GM19193 (cell line): ENCODE results near the gene IL10RA.

Experiments used
- POLR2A ChIP-seq: IDR thresholded peaks from 4 replicates; pipeline ENCODE4 v1.6.1; 2011; ENCODE audit not compliant: insufficient read depth, insufficient read length; ENCODE audit errors: extremely low read depth

Gene IL10RA

DNA sequence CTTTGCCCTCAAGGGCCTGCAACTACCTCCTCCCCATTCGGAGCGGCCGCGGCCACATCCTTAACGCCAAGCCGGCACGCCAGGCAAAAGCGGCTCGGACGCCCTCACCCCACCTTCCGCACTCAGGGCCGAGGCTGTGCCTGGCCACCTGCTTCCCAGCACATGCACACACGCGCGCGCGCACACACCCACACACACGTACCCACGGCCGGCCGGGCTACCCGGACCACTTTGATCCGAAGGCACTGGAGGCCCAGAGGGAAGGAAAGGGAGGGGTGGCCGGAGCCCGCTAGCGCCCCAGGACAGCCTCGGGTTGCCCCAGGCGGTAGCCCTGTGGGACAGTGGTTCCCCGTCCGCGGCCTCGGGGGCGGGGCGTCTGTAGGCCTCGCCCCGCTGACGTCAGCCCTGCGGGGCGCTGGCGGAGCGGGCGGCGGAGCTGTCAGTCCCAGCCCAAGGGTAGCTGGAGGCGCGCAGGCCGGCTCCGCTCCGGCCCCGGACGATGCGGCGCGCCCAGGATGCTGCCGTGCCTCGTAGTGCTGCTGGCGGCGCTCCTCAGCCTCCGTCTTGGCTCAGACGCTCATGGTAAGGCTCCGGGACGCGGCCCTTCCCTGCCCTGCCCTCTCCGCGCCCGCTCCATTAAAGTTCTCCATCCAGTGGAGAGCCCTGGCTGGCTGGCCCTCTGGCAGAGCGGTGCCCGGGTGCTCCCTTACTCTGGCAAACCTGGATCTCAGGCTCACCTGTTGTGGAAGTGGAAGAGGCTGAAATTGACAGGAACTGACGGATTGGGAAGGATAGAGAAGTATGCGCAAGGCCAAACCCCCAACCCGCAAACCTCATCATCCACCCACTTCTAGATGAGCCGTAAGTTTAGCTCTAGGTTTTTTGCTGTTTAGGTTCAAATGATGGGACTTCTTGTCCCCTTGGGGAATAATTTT is at the start of gene IL10RA:
Gene IL10RA, plus strand, starts transcription at position 442 of the 935 bp plus-strand sequence. Its CDS starts 74 bp downstream, at position 516.
- peak; percentile 97 for TF ChIP-seq POLR2A

DNA sequence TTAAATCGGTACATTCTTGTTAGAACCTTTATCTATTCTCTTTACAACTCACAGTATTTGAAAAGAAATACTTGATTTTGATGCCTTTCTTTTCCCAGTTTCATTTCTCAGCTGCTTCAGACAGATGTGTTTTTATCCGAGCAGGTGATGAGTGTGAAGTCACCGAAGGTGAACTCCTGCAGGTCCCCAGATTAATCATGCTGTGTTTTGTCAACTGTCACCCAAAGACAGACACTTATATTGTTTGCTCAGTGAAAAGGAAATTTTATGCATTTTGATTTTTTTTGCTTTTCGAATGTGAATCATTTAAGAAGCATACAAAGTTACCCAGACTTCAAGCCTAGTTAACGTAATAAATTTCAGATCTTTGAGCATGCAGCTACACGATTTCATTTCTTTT is 49.2 kb upstream of the IL10RA start:
- no peak for TF ChIP-seq POLR2A

DNA sequence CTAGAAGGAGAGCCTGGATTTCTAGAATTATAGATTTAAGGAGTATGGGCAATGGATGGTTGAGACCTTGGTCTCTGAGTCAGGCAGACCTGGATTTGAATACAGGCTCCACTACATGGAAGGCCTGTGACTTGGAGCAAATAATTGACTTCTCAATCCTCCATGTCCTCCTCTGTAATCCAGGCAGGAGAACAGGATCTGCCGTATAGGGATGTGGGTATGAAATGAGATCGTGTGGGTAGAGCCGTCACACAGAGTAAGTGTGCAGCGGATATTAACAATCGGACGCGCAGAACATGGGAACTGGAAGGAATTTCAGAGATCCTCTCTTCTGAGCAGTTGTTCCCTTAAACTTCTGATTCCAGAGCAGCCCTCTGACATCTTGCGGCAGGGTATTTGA is 45.5 kb upstream of the IL10RA start:
- no peak for TF ChIP-seq POLR2A

DNA sequence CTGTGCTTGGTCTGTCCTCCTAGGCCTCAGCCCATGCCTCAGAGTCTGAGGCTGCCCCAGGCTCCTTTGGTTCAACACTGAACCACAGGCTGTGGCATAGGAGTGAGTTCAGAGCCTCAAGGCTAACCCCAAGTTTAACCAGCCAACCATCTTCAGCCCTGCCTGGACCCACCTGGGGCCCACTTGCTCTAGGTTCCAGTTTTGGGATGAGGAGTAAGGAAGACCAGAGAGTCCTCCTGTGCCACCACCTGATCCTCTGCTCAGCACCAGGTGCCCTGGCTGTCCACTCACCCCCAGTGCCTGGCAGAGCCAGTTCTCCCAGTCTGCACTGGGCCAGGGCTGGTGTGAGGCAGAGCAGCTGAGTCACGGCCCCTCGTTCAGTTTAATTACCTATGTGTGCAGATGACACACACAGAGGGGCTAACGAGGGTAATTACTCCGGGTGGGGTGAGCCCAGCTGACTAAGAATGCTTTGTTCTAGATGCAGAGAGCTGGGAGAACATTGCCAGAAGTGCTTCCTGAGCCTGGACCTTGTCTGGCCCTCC is 45.0 kb upstream of the IL10RA start:
- no peak for TF ChIP-seq POLR2A

DNA sequence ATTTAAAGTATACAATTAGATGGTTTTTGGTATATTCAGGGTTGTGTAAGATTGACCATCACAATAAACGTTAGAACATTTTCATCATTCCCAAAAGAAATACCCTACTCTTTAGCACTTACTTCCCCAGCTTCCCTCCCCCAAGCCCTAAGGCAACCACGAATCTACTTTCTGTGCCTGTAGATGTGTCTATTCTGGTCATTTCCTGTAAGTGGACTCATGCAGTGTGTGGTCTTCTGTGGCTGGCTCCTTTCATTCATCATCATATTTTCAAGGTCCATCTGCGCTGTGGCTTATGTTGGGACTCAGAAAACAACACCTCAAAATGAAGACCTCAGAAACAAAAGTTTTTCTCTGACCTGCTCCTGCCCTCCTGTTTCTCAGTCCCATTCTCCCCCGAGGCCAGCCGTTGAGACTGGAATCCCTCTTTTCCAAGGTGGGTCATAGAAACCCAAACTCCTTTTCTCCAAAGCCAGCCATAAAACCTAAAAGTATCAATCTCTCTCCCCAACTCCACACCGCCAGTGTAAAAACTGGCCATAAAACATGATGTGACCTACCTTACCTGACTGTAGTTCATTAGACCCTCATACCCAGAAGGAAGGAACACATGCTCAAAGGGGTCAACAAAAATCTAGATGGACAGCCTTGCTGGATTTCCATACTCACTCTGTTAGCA is 44.1 kb upstream of the IL10RA start:
- no peak for TF ChIP-seq POLR2A

DNA sequence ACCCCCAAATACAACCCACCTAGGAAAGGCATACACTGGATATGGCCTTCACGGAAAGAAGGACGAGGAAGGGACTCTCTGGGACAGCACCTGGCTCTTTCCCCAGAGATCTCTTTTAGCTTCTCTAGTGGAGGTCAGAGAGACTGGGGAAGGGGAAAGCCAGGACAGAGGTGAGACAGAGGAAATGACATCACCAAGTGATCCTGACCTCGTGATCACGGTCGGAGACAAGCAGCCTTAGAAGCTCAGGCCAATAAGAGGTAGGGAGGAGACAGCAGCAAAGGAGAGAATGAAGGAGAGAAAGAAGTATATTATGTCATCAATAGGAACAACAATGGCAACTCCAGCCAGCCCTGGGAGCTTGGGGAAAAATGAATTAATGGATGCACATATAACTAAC is 41.6 kb upstream of the IL10RA start:
- TF ChIP-seq POLR2A, result no peak

DNA sequence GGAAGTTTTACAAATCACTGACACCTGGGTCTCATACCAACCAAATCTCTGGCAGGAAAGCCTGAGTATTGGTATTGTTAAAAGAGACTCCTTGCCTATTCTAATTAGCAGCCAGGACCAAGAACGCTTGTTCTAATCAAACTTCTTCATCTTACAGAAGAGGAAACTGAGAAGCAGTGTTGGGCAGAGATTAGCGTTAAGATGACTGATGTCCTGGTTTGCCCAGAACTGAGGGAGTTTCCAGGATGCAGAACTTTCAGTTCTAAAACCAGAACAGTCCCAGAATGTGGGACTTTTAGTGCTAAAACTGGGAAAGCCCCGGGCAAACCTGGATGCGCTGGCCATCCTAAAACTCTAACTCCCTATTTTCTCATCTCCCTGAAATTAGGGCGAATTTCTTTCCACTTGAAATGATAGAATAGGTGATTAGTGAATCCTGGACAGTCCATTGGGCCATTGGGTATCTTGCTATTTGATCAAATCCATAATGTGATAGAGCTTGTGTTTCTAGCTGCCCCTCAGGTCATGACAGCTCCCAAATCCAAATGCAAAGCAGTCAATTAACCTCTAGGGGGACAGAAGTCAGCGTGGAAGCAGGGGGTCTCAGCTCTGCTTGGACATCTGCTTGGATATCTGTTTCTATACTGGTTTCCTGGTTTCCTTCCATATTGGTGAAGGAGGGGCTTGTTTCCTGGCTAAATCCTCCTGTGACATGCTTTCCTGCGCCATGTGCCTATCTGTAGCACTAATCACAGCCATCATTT is 41.0 kb upstream of the IL10RA start:
- no peak for TF ChIP-seq POLR2A

DNA sequence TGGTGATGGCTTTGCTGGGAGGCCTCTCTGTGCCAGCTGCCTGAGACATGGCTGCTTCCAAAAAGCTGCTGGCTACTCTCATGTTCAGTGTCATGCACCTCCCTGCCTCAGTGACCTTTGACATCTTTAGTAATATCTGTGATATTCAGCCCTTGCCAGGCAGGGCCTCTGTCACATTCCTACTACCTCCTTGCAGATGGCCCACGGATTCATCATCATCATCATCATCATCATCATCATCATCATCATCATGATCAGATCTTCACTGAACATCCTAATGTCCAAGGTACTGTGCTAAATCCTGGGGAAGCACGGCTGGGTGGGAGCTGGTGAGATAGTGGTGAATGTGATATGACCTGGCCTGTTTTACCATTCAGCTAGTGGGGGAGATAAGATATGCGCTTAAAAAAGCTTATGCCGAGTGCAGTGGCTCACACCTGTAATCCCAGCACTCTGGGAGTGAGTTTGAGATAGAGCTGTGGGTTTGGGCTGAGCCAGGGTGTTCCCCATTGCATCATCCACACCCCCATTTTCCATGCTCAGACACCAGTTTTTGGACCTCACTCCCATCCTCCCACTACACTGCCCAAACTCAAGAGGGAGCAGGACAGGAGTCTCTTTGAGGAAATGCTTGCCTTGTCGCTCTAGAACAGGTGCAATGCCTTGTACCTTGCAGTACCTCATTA is 39.9 kb upstream of the IL10RA start:
- TF ChIP-seq POLR2A, result no peak

DNA sequence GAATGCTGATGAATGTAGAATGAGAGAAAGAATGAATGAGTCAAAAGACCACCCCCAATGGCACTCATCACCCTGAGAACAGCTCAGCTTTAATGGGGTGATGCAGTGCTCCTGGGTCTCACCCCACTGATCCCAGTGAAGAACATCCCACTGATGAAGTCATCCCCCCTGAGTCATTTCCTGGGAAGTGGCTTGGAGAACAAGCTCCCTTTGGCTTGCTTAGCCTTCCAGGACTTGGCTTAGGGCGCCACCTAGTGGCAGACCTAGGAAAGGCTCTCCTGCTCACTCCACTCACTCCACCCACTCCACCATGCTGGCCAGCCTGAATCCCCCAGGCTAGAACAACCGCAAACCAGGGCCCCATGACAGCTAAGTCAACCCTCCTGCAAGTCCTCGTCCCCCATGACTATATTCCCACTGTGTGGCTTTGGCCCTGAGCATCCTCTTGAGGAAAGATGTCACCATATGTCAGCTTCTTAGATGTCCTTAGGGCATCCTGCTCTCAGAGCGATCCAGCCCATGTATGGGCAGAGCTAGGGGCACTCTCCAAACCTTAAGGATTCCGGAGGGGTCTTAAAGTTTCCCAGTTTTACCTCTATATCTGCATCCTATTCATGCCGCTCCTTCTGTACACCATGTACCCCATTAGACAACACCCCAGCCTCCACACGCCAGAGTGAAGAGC is 39.2 kb upstream of the IL10RA start:
- TF ChIP-seq POLR2A, result no peak

DNA sequence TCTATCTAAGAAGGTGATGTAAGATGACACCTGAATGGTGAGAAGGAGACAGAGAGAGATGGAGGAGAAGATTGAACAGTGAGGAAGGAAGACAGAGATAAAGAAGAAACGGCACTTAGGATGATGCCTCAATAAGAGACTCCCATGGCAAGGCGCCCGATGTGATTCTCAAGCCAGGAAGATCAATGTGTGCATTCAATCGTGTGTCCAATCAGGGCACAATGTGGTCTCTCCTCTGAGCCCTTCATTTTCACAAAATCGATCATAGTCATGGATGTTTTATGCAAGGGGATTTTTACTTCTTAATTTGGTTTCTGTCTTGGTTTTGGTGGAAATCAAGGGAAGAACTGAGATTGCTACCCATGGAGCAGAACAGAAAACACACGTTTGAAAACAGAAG is 37.1 kb upstream of the IL10RA start:
- no peak for TF ChIP-seq POLR2A

DNA sequence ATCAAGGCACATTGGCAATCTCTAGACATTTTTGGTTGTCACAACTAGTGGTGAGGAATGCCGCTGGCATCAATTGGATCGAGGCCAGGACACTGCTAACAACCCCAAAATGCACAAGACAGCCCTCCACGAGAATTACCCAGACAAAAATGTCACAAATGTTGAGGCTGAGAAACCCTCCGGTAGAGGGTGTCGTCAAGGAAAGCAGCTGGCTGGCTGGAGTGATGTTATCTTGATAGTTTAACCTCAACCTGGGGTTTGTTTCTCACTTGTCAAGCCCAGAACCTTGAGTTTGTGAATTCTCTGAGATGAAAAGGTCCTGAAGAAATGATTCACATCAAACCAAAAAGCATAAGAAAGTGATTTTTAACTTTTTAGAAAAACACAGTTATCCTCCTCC is 35.9 kb upstream of the IL10RA start:
- no peak for TF ChIP-seq POLR2A

DNA sequence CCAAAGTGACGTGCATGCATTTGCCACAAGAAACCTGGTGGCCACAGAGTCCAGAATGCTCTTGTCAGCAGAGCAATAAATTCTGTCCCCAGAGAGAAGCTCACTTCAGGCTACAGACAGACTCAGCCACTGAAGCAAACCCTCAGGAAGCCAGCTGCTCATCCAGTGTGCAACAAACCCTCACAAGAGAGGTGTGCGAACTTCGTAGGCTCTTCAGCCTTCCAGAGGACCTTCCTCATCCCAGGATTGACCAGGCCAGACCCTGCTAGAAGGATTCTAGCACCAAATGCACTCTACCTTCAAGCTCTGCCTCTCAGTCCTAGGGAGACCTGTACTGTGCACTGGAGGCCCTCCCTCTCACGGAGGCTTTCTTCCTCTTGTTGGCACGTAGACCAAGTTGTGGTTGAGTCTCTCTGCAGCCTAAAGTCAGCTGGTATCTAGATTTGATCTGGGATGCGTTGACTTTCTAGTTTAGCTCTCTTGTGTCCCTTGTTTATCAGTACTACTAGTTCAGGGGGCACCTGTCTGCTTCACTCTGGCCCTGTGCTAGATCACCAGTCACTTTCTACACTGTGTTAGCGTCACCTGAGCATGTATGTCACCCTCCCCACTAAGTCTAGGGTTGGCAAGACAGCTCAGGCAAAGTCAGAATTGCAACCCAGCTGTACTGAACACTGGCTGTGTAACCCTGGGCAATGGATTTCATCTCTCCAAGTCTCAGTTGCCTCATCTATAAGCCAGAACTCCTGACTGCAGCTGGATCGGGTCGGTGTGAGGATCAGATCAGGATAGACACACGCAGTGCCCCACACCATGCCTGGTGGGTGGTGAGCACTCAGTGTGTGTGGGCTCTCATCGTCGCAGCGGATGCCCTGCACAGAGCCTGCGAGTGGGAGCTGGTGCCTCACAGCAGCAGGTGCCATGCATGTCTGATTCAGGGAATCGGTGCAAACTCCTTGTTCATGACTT is 34.9 kb upstream of the IL10RA start:
- no peak for TF ChIP-seq POLR2A
